ENCODE data around the gene ALG2.

The ALG2 gene, protein sequence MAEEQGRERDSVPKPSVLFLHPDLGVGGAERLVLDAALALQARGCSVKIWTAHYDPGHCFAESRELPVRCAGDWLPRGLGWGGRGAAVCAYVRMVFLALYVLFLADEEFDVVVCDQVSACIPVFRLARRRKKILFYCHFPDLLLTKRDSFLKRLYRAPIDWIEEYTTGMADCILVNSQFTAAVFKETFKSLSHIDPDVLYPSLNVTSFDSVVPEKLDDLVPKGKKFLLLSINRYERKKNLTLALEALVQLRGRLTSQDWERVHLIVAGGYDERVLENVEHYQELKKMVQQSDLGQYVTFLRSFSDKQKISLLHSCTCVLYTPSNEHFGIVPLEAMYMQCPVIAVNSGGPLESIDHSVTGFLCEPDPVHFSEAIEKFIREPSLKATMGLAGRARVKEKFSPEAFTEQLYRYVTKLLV

DNA sequence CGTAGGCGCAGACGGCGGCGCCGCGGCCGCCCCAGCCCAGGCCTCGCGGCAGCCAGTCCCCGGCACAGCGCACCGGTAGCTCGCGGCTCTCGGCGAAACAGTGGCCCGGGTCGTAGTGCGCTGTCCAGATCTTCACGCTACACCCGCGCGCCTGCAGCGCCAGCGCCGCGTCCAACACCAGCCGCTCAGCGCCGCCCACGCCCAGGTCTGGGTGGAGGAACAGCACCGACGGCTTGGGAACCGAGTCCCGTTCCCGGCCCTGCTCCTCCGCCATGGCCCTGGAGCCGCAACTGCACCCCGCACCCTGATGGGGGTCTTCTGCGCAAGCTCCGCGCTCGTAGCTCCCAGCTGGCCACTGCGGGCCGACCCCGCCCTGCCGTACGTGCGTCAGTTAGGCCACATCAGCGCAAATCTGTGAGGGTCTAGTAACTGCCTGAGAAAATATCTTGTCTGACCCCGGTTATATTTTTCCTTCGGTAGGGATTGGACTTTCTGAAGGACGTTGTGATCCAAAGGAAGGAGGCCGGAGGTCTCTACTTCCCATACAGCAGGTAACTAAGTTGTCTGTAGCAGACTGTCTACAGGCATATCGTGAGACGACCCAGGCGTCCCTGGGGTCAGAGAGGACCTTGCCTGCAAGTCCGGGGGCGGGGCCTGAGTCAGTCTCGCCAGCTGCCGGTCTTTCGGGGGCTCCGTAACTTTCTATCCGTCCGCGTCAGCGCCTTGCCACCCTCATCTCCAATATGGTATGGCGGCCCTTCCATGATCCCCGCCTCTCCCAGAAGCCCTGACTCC is at the start of gene ALG2, which contains the start of gene SEC61B:
TSS of gene ALG2 (minus strand) at position 322 of the 795 bp plus-strand sequence. CDS start at position 274, 48 bp downstream.
TSS of gene SEC61B (plus strand) at position 662 of the 795 bp plus-strand sequence. CDS start at position 744, 82 bp downstream.
- DNase-seq (ENCODE audit: low spot score) = peak; percentile 98

DNA sequence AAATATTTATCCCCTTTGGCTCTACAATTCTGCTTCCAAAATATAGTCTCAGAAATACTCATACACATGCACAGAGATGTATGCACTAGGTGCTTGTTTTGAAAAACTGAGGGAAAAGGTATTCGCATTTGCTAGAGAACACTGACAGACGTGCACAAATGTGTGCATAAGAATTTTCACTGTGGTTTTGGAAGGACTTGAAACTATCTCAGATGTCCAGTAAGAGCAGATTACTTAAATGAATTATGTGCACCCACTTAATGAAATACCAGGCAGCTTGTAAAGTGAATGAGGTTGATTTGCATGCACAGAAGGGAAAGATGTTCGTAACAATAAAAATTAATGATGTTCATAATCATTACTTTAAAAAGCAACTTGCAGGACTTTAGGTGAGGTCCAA is 48.7 kb upstream of the ALG2 start:
- no peak for DNase-seq (ENCODE audit: low spot score)

DNA sequence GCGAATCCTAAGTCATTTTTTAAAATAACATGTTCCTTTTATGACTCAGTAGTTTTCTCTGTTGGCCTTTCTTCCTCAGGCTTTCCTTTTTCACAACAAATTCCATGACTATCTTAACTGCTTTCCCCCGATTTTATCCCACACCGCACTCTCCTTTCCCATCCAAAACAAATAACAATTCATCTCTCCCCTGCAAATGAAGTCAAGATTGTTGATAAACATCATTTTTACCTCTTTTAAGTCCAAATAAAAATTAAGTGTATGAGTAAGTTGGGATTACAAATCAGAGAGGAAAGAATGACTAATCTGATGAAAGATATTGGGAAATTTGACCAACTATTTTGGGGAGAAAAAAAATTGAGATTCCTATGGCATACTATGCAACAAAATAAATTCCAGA is 47.7 kb upstream of the ALG2 start:
- DNase-seq (ENCODE audit: low spot score) = peak; percentile 44

DNA sequence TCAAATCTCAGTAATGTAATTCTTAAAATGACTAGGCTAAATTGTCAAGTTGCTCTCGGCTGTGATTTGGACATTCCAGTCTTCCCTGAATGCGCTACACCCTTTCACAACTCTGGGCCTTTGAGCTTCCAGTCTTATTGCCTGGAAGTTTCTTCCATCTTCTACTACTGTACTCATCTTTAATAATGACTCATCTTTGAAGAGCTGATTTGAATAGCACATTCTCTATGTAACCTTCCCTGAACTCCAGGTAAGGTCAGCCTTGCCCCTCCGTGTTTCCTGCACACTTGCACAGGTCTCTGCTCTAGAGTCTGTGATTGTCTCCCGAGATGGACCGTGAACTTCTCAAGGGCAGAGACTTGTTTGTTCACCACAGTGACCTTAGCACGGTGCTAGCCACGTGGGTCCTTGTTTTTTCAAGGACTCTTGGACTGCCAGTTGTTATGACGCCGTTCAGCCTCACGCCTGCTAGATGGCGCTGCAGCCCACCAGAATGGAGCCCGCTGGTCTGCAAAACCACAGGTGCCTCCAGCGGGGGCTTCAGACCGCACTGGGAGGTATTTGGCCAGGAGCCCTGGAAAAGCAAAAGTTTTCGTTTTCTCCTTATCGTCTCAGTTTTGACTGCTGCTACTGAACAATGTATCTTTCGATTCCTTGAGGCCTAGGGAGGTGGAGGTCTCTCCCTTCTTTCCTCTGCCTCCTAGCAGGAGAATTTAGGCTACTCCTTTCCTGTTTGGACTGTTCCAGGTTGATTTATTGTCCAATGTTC is 44.7 kb upstream of the ALG2 start:
- peak; percentile 52 for DNase-seq (ENCODE audit: low spot score)

DNA sequence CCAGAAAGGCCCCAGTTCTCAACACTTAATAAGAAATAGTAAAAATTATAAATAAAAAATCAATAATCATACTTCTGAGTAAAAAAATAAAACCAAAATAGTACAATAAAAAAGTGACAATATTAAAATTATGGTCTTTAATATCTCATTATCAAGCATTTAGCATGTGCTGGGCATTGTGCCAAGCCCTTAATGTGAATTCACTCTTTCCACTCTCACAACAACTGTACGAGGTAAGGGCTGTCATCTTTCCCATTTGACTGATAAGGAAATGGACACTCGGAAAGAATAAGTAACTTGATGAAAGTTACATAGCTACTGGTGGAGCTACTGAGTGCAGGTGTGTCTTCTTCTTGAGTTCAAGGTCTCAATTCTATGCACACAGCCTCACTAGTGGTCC is 43.9 kb upstream of the ALG2 start:
- no peak for DNase-seq (ENCODE audit: low spot score)

DNA sequence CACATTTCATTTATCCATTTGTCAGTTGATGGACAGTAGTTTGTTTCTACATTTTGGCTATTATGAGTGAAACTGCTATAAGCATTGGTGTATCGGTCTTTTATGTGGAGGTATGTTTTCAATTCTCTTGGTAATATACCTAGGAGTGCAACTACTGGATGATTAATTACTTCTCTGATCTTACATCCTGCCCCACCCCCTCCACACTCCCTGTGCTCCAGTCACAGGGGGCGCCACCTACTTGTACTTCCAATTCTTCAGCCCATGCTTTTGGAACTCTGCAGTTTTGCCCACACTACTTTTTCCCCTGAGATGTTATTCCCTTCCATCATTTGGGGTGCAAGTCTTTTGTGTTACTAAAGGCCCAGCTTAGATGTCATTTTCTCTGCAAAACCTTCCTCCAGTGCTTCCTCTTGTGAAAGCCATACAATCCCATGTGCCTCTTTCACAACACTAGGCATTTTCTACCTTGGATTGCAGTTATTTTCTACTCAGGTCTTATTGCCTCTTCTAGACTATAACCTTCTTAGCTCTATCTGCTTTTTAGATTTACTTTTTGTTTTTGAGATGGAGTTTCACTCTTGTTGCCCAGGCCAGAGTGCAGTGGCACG is 42.4 kb upstream of the ALG2 start:
- no peak for DNase-seq (ENCODE audit: low spot score)

DNA sequence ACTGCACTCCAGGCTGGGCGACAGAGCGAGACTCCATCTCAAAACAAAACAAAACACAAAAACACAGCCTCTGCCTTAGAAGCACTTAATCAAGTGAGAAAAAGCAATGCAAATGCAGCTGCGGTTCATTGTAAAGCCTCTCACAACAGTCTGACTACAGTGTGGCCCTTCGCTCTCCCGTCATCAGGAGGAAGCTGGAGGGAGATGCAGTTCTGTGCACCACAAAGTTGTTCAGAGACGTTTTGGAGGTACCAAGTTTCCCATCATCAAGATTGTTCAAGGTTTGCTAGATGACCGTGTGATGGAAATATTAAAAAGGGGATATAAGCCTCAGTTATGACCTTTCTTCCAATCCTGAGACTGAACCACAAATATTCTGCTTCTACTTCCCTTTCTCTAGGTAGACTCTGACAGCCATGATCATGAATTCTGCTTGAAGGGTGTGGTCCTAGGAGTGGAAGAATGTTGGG is 41.2 kb upstream of the ALG2 start:
- DNase-seq (ENCODE audit: low spot score) = no peak

DNA sequence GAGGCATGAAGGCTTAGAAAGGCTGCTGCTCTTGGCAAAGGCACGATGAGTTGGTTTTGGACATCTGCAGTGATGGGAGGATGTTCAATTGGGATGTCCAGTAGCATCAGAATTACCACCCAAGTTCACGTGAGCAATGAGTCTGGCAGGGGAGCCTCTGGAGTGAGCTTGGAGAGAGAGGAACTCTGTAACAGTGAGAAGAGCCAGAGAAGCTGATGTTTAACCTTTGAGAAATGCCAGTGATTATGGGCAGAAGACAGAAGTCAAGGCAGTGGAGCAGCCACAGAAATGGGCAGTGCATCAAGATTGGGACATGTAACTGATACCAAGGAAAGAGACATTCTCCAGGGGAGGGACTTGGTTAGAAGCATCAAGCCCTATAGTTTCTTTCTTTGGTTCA is 40.2 kb upstream of the ALG2 start:
- no peak for DNase-seq (ENCODE audit: low spot score)

DNA sequence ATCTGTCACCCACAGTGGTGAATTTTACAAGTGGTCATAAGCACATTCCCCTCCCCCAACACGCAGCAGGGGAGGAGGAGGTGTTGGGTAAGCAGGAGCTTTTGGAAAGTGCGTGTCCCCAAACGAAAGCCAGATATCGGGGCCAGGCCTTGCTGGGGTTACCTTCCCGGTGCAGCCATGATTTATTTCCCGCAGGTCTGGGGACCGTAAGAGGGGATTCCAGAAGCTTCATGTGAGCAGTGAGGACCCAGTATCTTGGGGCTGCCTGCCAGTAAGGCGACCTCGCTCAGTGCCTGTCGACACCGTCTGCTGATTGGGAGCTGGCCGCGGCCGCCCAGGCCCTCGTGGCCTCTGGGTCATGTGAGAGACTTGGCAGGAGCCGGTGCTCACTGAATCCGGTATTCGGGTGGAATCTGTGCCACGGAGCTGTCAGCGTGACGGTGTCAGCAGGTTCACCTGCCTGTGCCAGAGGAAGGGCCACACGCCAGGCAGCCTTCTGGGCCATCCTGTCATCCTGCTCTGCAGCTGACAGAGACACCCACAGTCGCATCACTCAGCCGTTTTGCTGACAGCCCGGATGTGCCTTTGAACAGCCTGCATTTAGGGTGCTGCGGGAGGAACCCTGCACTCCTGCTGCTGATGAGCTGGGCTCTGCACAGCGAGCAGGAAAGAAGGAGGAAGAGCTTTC is 37.6 kb upstream of the ALG2 start:
- peak; percentile 51 for DNase-seq (ENCODE audit: low spot score)

DNA sequence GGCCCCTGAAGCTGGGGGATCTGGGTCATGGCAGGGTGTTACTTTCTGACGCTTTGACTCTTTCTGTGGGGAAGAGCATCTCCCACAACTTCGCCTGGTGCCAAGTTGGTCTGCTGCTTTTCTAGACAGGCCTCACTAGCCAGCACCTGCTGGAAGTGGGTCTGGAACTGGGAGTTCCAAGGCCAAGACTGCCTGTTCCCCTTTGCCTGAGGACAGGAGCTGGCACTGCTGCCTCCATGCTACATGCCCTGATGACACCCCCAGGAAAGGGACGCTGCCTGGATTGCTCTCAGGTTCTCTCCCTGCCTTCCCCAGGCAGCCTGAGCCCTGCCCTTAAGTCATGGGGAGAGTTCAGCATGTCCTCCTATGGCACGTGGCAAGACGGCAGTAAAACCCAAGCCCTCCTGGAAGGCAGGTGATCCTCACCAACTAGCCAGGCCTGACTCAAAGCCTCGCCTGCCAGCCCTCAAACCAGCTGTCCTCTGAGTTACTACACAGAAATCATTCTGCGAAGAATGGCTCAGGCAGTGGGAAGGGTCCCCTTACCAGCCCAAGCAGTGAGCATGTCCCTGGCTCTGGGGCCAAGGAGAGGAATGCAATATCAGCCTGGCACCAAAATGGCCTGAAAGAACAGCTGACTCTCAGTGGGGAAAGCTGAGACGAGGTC is 36.1 kb upstream of the ALG2 start:
- DNase-seq (ENCODE audit: low spot score) = no peak

DNA sequence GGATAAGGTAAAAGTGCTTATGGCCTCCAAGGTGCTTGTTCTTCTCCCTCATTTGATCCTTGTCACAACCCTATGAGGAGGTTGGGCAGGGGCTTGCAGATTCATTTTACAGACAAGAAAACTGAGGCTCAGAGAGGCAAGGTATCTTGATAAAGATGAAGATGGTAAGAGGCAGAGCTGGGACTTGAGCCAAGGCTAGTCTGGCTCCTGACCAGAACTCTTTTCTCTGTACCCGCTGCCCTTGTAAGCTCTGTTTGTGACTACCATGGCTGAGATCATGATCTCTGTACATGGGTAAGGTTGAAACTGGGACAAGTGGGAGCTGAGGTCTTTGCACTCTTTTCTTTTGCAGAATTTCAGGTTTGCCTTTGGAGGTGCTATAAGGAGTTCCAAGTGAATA is 33.9 kb upstream of the ALG2 start:
- DNase-seq (ENCODE audit: low spot score) = no peak

DNA sequence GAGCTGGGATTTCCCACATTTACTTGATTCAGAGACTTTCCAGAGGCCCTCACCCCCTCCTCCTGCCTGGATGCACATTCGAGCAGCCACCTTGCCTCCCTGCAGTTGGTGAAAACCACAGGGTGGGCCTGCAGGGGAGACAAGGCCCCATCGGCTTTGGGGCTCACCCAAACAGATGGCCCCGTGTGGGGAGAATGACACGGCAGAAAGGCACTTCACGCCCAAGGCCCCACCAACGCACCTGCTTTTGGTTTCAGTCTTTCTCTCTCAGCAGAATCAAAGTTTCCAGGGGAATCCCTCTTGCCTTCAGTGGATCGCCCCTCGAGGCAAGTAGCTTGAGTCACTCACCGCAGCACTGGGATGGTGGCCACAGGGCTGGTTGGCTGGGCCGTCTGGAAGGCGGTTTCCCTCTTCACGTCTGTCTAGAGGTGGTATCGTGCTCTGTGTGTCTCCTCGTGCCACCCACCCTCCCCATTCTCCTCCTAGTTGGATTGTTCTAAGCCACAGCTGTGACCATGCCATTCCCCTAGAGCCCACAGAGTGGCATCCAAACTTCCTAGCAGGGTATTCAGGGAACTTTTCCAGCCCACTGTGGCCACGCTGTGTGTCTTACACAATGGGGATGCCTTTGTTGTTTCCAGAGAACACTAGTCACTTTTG is 32.2 kb upstream of the ALG2 start:
- no peak for DNase-seq (ENCODE audit: low spot score)

DNA sequence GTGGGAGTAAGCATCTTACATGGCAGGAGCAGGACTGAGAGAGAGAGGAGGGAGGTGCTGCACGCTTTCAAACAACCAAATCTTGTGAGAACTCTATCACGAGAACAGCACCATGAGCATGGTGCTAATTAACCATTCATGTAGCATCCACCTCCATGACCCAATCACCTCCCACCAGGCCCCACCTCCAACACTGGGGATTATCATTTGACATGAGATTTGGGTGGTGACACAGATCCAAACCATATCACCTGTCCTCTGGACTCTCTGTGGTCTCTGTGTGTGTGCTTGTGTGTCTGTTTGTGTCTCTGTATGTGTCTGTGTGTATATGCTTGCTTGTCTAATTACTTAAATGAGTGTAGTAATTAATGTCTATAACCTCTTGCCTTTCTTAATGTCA is 31.4 kb upstream of the ALG2 start:
- no peak for DNase-seq (ENCODE audit: low spot score)

DNA sequence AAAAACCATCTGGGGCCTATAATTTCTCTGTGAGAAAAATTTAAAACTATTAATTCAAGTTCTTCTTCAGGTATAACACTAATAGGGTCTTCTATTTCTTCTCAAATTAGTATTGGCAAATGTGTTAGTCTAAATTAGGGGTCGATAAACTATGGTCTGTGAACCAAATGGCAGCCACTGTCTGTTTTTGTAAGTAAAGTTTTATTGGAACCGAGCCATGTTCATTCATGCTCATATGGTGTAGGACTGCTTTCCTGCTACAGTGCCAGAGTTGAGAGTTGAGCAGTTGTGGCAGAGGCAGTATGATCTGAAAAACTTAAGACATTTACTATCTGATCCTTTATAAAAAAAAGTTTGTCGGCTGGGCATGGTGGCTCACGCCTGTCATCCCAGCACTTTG is 29.4 kb upstream of the ALG2 start:
- DNase-seq (ENCODE audit: low spot score) = no peak

DNA sequence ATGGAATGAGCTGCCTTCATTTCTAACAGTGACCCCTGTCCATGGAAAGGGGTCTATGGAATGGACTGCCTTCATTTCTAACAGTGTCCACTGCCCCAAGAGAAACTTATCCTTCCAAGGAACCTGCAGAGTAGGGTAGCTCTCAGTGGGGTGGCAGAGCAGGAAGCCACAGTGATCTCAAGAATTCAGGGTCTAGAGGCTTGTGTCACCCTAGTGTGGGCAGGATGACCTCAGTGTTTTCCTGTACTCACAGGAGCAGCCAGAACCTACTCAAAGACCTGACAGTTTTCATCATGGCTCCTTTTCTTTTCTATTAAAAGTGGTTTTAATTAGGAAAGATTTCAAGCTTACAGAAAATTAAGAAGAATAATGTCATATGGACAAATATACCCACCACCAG is 27.9 kb upstream of the ALG2 start:
- no peak for DNase-seq (ENCODE audit: low spot score)

DNA sequence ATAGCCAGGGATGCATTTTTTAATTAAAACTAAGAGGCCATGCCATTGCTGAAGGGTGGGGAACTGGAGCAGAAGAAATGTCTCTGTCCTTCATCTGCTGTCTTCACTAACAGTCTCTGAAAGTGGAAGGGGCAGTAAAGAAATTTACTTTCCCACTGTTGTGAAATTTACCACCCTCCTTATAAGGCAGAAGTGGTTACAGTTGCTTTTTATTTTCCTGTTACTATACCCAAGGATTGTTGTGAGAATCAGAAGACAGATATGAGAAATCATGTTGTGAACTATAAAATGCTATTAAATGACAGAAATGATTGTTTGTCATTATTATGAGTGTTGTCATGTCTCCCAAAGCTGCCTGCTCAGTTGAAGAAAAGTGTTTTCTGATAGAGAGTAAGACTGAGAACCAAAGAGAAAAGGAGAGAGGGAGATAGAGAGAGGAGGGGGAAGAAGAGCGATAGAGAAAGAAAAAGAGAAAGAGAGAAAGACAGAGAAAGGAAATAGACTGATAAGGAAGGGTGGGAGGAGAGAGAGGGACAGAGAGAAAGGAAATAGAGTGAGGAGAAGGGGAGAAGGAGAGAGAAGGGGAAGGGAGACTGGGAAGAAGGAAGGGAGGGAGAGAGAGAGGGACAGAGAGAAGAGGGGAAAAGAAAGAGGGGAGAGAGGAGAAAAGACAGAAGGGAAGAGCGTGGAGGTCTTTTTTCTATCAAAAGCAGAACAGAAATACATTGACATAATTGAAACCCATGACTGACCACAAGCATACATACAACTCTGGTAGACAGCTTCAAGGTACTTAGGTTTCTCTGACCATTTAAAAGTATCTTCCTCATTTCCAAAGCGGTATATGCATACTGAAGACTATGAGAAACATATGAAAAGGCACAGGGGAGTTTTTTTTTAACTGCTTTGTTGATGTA is 22.9 kb upstream of the ALG2 start:
- no peak for DNase-seq (ENCODE audit: low spot score)

DNA sequence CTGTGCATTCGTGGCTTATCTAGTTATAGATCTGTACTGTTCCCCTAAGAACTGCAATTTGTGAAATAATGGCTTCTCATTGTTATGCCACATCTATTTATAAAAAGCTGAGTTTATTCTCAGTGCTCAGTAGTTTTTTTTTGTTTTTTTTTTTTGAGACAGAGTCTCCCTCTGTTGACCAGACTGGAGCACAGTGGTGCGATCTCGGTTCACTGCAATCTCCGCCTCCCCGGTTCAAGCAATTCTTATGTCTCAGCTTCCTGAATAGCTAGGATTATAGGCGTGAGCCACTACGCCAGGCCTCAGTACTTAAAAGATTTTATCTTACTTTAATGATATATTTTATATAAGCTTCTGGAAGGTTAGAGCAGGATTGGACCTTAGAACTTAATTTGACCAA is 19.4 kb upstream of the ALG2 start:
- no peak for DNase-seq (ENCODE audit: low spot score)

DNA sequence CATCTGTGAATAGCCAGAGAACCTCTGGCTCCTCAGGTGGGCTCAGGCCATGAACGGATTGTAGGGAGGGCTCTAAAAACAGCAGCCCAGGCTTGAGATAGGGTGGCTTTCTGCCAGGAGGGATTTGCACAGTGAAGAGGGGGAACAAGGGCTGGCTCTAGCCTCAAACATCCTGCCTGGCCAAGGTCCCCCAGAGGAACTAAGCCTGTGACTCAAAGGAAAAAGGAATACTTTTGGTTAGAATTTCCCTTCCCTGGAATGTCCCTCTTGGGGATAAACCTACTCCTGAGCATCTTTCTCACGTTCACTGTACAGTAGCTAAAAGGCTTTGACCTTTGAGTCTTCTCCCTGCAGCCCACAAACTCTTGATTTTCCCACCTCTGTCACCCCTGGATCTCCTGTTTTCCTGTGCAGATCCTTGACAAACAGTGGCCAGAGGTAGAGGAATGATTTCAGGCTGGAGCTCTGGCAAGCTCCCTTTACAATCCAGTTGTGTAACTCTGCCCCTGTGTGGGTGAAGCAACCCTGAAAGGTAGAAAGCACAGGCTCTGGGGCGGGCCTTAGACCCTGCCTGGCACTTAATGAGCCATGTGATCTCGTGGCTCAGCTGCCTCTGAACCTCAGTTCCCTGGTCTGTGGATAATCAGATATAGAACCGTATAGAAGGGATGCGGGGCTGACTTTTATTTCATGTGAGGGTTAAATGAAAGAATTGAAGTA is 17.8 kb upstream of the ALG2 start:
- peak; percentile 82 for DNase-seq (ENCODE audit: low spot score)
